H9 (cell line): ENCODE results near the gene SPTSSA. TPM values are rescaled to one million over a fixed set of nuclear protein-coding genes. Genes with fewer than 3 reads are reported as not detected.

Experiments used
- DNase-seq: peaks from one replicate; pipeline ENCODE4 v3.0.0-alpha.2; 2017
- H2AFZ ChIP-seq: one replicate; pipeline ENCODE4 v1.6.1; 2013; ENCODE audit warnings: mild to moderate bottlenecking, low read length, control low read depth, moderate library complexity
- H2AK5ac ChIP-seq: 2 replicates; pipeline ENCODE4 v1.6.1; 2013; ENCODE audit warnings: low read length, control low read depth, mixed read lengths; ENCODE audit not compliant: insufficient read length
- H2BK120ac ChIP-seq: one replicate; pipeline ENCODE4 v1.6.1; 2013; ENCODE audit warnings: low read depth, mild to moderate bottlenecking, low read length, control low read depth, inconsistent platforms; ENCODE audit not compliant: poor library complexity, severe bottlenecking
- H2BK12ac ChIP-seq: 2 replicates; pipeline ENCODE4 v1.6.1; 2013; ENCODE audit warnings: low read length, control low read depth, mixed read lengths, low read depth; ENCODE audit not compliant: insufficient read length
- H2BK15ac ChIP-seq: 2 replicates; pipeline ENCODE4 v1.6.1; 2013; ENCODE audit warnings: low read depth, low read length, control low read depth
- H2BK20ac ChIP-seq: one replicate; pipeline ENCODE4 v1.6.1; 2013; ENCODE audit warnings: low read depth, mild to moderate bottlenecking, low read length, control low read depth, inconsistent platforms; ENCODE audit not compliant: poor library complexity, severe bottlenecking
- H2BK5ac ChIP-seq: 2 replicates; pipeline ENCODE4 v1.6.1; 2013; ENCODE audit warnings: low read length, control low read depth, mixed read lengths; ENCODE audit not compliant: insufficient read length
- H3K14ac ChIP-seq: 2 replicates; pipeline ENCODE4 v1.6.1; 2013; ENCODE audit warnings: low read length, control low read depth; ENCODE audit not compliant: insufficient read depth
- H3K18ac ChIP-seq: 2 replicates; pipeline ENCODE4 v1.6.1; 2013; ENCODE audit warnings: low read depth, mild to moderate bottlenecking, mixed read lengths, low read length, control low read depth; ENCODE audit not compliant: insufficient read length
- H3K23ac ChIP-seq: 2 replicates; pipeline ENCODE4 v1.6.1; 2013; ENCODE audit warnings: low read length, control low read depth, mixed read lengths, low read depth; ENCODE audit not compliant: insufficient read length
- H3K23me2 ChIP-seq: 2 replicates; pipeline ENCODE4 v1.6.1; 2013; ENCODE audit warnings: low read depth, mild to moderate bottlenecking, mixed read lengths, low read length, control low read depth; ENCODE audit not compliant: insufficient read length, poor library complexity, severe bottlenecking
- H3K27ac ChIP-seq: 2 replicates; pipeline ENCODE4 v1.5.1; 2013; ENCODE audit warnings: low read length, control low read depth, mixed read lengths, low read depth; ENCODE audit not compliant: insufficient read length
- H3K27me3 ChIP-seq: 2 replicates; pipeline ENCODE4 v1.6.1; 2013; ENCODE audit warnings: low read length, control low read depth, inconsistent platforms; ENCODE audit not compliant: insufficient read depth
- H3K4ac ChIP-seq: 2 replicates; pipeline ENCODE4 v1.6.1; 2013; ENCODE audit warnings: low read depth, mild to moderate bottlenecking, control low read depth, inconsistent platforms, low read length, moderate library complexity
- H3K4me1 ChIP-seq: 2 replicates; pipeline ENCODE4 v1.6.1; 2013; ENCODE audit warnings: low read length, control low read depth, inconsistent platforms; ENCODE audit not compliant: insufficient read depth
- H3K4me2 ChIP-seq: 2 replicates; pipeline ENCODE4 v1.6.1; 2013; ENCODE audit warnings: low read length, control low read depth, mixed read lengths; ENCODE audit not compliant: insufficient read length, insufficient read depth
- H3K56ac ChIP-seq: 2 replicates; pipeline ENCODE4 v1.6.1; 2013; ENCODE audit warnings: low read depth, mild to moderate bottlenecking, mixed read lengths, low read length, control low read depth; ENCODE audit not compliant: insufficient read length
- H3K79me1 ChIP-seq: 2 replicates; pipeline ENCODE4 v1.6.1; 2013; ENCODE audit warnings: low read depth, mild to moderate bottlenecking, moderate library complexity, low read length, control low read depth, inconsistent platforms; ENCODE audit not compliant: insufficient read depth, poor library complexity, severe bottlenecking
- H3K79me2 ChIP-seq: 2 replicates; pipeline ENCODE4 v1.6.1; 2013; ENCODE audit warnings: low read length, control low read depth, inconsistent platforms; ENCODE audit not compliant: insufficient read depth
- H3K9ac ChIP-seq: 2 replicates; pipeline ENCODE4 v1.6.1; 2013; ENCODE audit warnings: low read length, control low read depth, mixed read lengths; ENCODE audit not compliant: insufficient read length; ENCODE audit errors: extremely low read depth
- H3K9me3 ChIP-seq: one replicate; pipeline ENCODE4 v1.6.1; 2013; ENCODE audit warnings: low read depth, low read length, inconsistent platforms; ENCODE audit not compliant: control insufficient read depth
- H3T11ph ChIP-seq: one replicate; pipeline ENCODE4 v1.6.1; 2013; ENCODE audit warnings: mild to moderate bottlenecking, low read length, control low read depth, inconsistent platforms
- H4K20me1 ChIP-seq: one replicate; pipeline ENCODE4 v1.6.1; 2013; ENCODE audit not compliant: control insufficient read depth, insufficient read length, insufficient read depth
- H4K5ac ChIP-seq: 2 replicates; pipeline ENCODE4 v1.6.1; 2013; ENCODE audit warnings: low read depth, mild to moderate bottlenecking, mixed read lengths, low read length, control low read depth; ENCODE audit not compliant: insufficient read length
- H4K8ac ChIP-seq: replicated peaks from 2 replicates; pipeline ENCODE4 v1.6.1; 2013; ENCODE audit warnings: low read length, control low read depth, mixed read lengths, low read depth; ENCODE audit not compliant: insufficient read length
- H4K91ac ChIP-seq: 2 replicates; pipeline ENCODE4 v1.6.1; 2013; ENCODE audit warnings: low read depth, mild to moderate bottlenecking, moderate library complexity, mixed read lengths, low read length, control low read depth; ENCODE audit not compliant: insufficient read length
- H3K27ac Mint-ChIP-seq, 3 experiments: 2 replicates in 2 of 3; 3 replicates in 1 of 3; pipeline ENCODE4 v1.8.0; 2020 to 2021; ENCODE audit warnings: mixed read lengths in 3 of 3, mild to moderate bottlenecking in 1 of 3, moderate library complexity in 1 of 3
- H3K27me3 Mint-ChIP-seq: 2 replicates; pipeline ENCODE4 v1.8.0; 2021; ENCODE audit warnings: low read depth, mild to moderate bottlenecking, moderate library complexity, mixed read lengths
- H3K36me3 Mint-ChIP-seq, 3 experiments: 2 replicates in 2 of 3; 3 replicates in 1 of 3; pipeline ENCODE4 v1.8.0; 2020 to 2021; ENCODE audit warnings: low read depth in 3 of 3, mixed read lengths in 3 of 3; ENCODE audit not compliant: insufficient read depth in 1 of 3
- H3K4me1 Mint-ChIP-seq, 2 experiments: 2 replicates each; pipeline ENCODE4 v1.8.0; 2020; ENCODE audit warnings: mixed read lengths in 2 of 2
- H3K4me3 Mint-ChIP-seq, 2 experiments: 2 replicates in 1 of 2; 3 replicates in 1 of 2; pipeline ENCODE4 v1.8.0; 2020 to 2021; ENCODE audit warnings: mild to moderate bottlenecking in 2 of 2, mixed read lengths in 2 of 2, moderate library complexity in 1 of 2
- H3K9me3 Mint-ChIP-seq, 2 experiments: 2 replicates in 1 of 2; 3 replicates in 1 of 2; pipeline ENCODE4 v1.8.0; 2020; ENCODE audit warnings: mild to moderate bottlenecking in 2 of 2, mixed read lengths in 2 of 2, moderate library complexity in 1 of 2
- CTCF ChIP-seq: fragments of 200-600 bp; sonication (generic); conservative IDR thresholded peaks from 3 replicates; pipeline ENCODE4 v1.8.0; 2021; ENCODE audit warnings: antibody characterized with exemption, mild to moderate bottlenecking
- WGBS: extraction: QIAGEN DNeasy Blood & Tissue Kit; methylation state at CpG from one replicate; pipeline ENCODE4 v1.1.7; 2013; ENCODE audit warnings: missing lambda C conversion rate, low lambda C conversion rate, mixed read lengths; ENCODE audit not compliant: insufficient read length; ENCODE audit errors: extremely low coverage; 5-methylcytosine and 5-hydroxymethylcytosine counted together
- total RNA-seq: library from RNA; stranded (reverse); gene quantifications from 2 replicates; pipeline ENCODE4 v1.2.1, GENCODE V29; 2021

Gene SPTSSA
- total RNA-seq, 1 experiment from 2014 or later: 23.3 TPM

GRCh38 chr14:34424488-34424887, 37.6 kb downstream of the SPTSSA start:
- no peak overlapping the region for H3T11ph ChIP-seq
- H3K4me3 Mint-ChIP-seq: no peak overlapping the region
- H2BK15ac ChIP-seq: no peak overlapping the region
- no peaks in the 10 kb centered on the region for H3K27me3 ChIP-seq
- no peak overlapping the region for H2BK5ac ChIP-seq
- no peaks in the 10 kb centered on the region for H3K79me2 ChIP-seq
- H2AK5ac ChIP-seq: no peak overlapping the region
- no peak overlapping the region for H2BK12ac ChIP-seq
- peaks cover 5 to 13% (median 6%) of the 10 kb centered on the region in 3 experiments; a peak in 5 of 7 replicates for H3K36me3 Mint-ChIP-seq
- WGBS: no CpG with 5 or more reads among the region's 2 CpGs
- TF ChIP-seq CTCF: no peak
- no peak overlapping the region for H3K27ac ChIP-seq
- no peak overlapping the region for H4K8ac ChIP-seq
- H3K18ac ChIP-seq: no peak overlapping the region
- no peaks in the 10 kb centered on the region for H3K9me3 ChIP-seq
- H4K5ac ChIP-seq: no peak overlapping the region
- no peak overlapping the region for H2AFZ ChIP-seq
- no peak for DNase-seq
- no peak overlapping the region; a peak in 1 of 7 replicates for H3K27ac Mint-ChIP-seq
- no peak overlapping the region for H2BK20ac ChIP-seq
- H3K9ac ChIP-seq: no peak overlapping the region
- no peak overlapping the region for H3K4ac ChIP-seq
- no peaks in the 10 kb centered on the region for H3K23me2 ChIP-seq
- H3K23ac ChIP-seq: no peak overlapping the region
- H4K20me1 ChIP-seq: no peaks in the 10 kb centered on the region
- no peaks in the 10 kb centered on the region for H3K79me1 ChIP-seq
- no peak overlapping the region for H3K4me2 ChIP-seq
- H2BK120ac ChIP-seq: no peak overlapping the region
- H3K4me1 Mint-ChIP-seq: peaks cover 0 to 3% of the 10 kb centered on the region in 2 experiments; a peak in 1 of 4 replicates
- H4K91ac ChIP-seq: no peak overlapping the region
- H3K4me1 ChIP-seq: no peaks in the 10 kb centered on the region
- peaks cover 12 to 14% of the 10 kb centered on the region in 2 experiments for H3K9me3 Mint-ChIP-seq
- H3K14ac ChIP-seq: no peak overlapping the region
- H3K56ac ChIP-seq: no peak overlapping the region
- H3K27me3 Mint-ChIP-seq: peaks cover 1% of the 10 kb centered on the region
